GM10266 (cell line): Measurements from ENCODE around the gene ADCY1.

ENCODE experiments used
- DNase-seq: peaks from one replicate; pipeline ENCODE4 v3.0.0; 2012; ENCODE audit errors: extremely low spot score
- TF ChIP-seq, protein P1 (sequence below): IDR thresholded peaks from 2 replicates; pipeline ENCODE4 v1.5.1; 2012; ENCODE audit warnings: mild to moderate bottlenecking, low read depth; ENCODE audit not compliant: control insufficient read depth, insufficient read depth; ENCODE audit errors: missing control alignments

Gene ADCY1

DNA sequence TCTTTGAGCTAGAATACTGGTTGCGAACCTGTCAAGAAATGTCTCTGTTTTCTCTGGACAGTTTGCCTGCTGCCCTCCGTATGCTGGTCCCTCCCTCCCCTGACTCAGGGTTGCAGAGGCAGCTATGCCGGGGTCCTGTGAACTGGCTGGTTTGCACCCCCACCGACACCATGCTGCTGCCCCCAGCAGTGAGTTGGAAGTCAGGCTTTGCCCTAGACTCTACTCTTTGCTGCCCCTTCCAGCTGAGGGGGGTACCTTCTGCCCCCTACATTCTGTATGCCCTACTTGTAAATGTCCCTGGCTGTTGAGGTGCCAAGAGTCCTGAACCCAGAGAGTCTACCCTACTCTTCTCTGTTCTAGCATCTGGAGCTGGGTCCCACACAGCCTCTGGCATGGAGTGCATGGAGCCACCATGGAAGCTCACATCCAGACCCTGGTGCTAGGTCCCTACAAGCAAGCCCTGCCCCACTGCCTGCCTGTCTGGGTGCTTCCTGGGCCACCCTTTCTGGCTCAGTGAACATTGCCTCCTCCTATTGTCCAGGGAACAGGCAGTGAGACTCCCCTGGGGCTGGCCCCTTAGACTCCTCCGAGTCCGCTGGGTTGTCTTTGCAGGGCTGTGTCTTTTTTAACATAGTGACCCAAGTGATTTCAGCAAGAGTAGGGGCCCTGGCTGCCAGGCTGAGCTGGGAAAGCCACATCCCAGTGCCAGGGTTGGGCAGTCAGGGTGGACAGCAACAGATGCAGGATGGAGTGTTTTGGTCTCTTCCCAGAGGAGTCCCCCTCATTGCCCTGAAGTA is 138.9 kb downstream of the ADCY1 start:
- DNase-seq, result no peak

DNA sequence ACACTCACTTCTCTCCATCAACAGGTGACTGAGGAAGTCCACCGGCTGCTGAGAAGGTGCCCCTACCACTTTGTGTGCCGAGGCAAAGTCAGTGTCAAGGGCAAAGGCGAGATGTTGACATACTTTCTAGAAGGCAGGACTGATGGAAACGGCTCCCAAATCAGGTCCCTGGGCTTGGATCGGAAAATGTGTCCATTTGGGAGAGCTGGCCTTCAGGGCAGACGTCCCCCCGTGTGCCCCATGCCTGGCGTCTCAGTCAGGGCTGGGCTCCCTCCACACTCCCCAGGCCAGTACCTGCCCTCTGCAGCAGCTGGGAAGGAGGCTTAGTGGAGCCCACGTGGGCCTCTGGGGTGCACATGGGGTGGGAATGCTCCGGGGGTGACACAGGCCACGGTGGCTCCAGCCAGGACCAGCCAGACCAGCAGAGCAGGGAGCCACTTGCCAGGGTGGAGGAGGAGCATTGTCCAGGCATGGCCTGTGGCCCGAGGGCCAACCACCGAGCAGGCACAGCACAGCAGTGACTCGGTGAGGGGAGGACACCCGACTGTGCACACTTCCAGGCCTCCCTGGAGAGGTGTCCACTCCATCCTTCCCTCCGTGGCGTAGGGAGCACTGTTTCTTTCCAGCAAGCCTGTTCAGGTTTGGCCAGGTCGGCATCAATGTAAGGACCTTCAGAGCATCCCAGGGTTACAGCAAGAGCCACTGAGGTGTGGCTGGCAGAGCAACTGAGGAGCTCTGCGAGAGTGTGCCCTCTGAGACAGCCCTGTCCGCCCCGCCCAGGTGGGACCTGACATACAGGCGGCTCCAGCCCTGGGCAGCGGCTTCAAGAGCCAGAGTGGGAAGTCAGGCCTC is 139.7 kb downstream of the ADCY1 start:
- TF ChIP-seq, protein P1, sequence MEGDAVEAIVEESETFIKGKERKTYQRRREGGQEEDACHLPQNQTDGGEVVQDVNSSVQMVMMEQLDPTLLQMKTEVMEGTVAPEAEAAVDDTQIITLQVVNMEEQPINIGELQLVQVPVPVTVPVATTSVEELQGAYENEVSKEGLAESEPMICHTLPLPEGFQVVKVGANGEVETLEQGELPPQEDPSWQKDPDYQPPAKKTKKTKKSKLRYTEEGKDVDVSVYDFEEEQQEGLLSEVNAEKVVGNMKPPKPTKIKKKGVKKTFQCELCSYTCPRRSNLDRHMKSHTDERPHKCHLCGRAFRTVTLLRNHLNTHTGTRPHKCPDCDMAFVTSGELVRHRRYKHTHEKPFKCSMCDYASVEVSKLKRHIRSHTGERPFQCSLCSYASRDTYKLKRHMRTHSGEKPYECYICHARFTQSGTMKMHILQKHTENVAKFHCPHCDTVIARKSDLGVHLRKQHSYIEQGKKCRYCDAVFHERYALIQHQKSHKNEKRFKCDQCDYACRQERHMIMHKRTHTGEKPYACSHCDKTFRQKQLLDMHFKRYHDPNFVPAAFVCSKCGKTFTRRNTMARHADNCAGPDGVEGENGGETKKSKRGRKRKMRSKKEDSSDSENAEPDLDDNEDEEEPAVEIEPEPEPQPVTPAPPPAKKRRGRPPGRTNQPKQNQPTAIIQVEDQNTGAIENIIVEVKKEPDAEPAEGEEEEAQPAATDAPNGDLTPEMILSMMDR, result no peak
- DNase-seq, result no peak

More for the DNA sequence above, 138.9 kb downstream of the ADCY1 start:
- TF ChIP-seq, protein P1, result no peak

DNA sequence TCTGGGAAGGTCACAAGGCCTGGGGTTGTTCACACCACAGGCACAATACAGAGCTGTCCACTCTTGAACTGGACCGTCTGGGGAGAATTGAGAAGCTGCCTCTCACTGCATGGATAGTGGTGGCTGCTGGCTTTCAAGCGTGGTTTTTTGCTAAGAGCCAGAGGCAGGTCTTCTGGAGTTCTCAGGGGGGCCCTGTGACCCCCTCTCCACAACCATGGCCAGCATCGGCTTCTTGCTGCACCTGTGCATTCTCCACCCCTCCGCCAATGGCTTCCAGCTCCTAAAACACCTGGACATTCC is 140.3 kb downstream of the ADCY1 start:
- DNase-seq, result no peak
- TF ChIP-seq, protein P1, result no peak

DNA sequence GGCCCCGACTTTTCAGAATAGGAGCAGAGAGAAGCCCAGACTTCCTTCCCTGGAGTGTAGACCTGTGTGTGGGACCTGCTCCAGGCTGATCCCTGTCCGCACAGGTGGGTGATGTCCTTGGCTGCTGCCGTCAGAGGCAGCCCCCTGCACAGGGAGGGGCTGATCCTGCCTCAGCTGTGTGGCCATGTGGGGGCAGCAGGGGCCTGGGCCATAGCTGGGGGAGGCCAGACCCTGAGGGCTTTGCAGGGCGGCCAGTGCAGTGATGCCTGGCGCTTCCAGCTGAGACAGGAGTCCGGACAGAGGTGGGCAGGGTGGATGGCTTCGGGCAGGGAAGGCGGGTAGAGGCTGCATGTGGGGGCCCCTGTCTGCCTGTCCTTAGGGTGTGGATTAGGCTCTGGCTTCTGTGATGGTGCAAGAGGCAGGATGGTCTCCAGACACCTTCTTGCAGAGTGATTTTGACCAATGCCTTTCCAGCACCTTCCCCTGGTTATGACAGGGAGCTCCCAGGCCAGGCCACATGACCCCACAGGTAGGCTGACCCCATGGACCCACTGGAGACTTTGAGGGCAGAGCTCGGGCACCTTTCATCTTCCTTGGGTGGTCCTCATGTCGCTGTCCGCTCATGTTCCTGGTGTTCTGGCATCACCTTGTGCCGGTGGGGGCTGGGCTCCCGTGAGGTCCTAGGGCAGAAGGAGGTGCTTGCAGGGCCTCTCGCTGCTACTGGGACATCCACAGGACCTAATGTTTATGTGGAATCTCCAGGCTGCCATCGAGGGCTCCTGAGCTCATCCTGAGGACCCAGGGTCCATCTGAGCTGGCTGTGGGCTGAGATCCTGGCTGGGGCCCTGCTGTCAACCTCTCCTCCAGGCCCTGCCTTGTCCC is 141.5 kb downstream of the ADCY1 start:
- TF ChIP-seq, protein P1, result no peak
- DNase-seq, result no peak

DNA sequence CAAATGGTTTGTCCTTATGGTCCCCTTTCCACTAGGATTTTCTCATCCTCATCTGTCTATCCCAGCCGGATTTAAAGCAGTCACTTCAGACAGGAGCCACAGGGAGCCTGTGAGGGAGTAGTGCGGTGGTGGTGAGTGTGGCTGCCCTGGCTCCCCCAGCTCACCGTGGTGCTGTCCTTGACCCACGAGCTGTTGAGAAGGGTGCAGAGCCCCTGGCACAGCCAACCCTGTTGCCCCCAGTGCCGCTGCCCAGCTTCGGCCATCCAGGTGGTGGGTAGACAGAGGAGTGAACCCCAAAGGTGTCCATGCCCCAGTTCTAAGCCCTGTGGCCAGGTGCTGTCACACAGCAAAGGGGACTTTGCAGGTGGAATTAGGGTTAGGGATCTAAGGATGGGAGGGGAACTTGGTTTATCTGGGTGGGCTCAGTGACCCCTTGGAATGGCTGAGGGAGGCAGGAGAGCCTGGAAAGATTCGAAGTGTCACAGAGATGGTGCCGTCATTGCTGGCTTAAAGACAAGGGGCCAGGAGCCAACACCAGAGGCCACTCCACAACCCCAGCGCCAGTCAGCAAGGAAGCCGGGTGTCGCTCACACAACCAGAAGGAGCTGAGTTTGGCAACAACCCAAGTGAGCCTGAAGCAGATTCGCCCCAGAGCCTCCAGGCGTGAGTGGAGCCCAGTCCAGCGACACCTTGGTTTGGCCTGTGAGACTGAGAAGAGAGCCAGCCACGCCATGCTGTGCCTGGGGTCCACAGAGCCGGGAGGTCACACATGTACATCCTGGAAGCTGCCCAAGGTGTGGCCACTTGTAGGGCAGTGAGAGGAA is 142.4 kb downstream of the ADCY1 start:
- DNase-seq, result no peak
- TF ChIP-seq, protein P1, result no peak

DNA sequence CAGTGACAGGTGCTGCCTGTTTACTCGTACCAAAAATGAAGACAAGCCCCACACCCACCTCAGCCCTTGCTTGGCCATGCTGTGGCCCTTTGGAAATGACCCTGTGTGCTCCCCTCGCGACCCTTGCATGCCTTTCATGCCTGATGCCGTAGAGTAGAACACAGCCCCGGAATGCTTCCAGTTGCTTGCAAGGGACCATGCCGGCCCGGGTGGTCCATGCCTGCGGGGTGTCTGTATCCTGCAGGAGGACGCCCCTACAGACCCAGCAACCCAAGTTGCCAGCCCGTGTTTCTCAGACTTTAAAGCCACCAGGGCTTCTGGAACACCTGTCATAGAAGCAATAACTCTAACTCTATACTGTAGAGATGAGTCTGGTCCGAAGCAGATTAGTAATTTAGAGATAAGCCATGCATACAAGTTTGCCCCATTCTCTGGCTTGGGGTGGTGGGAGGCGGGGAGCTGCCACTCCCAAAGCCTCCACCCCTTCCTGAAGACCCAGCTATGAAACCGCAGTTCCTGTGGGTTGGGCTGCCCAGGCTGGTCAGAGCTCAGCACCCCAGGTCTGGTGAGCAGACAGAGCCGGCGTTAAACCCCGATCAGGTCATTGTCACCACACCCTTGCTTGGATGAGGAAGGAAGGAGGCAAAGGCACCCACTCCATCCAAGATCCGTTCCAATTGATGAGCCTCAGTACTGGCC is 143.5 kb downstream of the ADCY1 start:
- TF ChIP-seq, protein P1, result no peak
- DNase-seq, result no peak
